IMR-90 (cell line): Measurements from ENCODE around the gene LHFPL3. TPM values are rescaled to one million over a fixed set of nuclear protein-coding genes. Genes with fewer than 3 reads are reported as not detected.

Experiments
- ATAC-seq: fragments of 200-7000 bp; cut with Tn5 transposase; 2 replicates; pipeline ENCODE4 v1.9.1; 2020; ENCODE audit warnings: low read depth, mild to moderate bottlenecking, moderate library complexity
- BruUV-seq: library from RNA; stranded (reverse); fragments of 400-500 nt; replicated peaks from 2 replicates; lab custom pipeline; 2021; lab: Mats Ljungman, UMichigan
- CTCF ChIA-PET: fragments of 300-600 bp; formaldehyde crosslinking; extraction: SDS; loops from one replicate; lab custom pipeline; 2021; ENCODE audit warnings: antibody characterized with exemption; lab: Yijun Ruan, JAX
- POLR2A ChIA-PET: fragments of 300-600 bp; sonication (Branson Sonifier 250); formaldehyde crosslinking; loops from one replicate; lab custom pipeline; 2022; ENCODE audit warnings: antibody characterized with exemption; ENCODE audit not compliant: unreplicated experiment; lab: Charles Lee
- DNase-seq: peaks from one replicate; pipeline ENCODE4 v3.0.0; 2013
- H2AFZ ChIP-seq: replicated peaks from 2 replicates; pipeline ENCODE3; 2013; ENCODE audit warnings: low read length, mild to moderate bottlenecking; ENCODE audit not compliant: poor library complexity
- H2AK5ac ChIP-seq: 2 replicates; pipeline ENCODE4 v1.6.1; 2013; ENCODE audit warnings: low read depth, low read length, inconsistent platforms
- H2AK9ac ChIP-seq: replicated peaks from 2 replicates; pipeline ENCODE3; 2013; ENCODE audit warnings: mild to moderate bottlenecking, low read depth, low read length, moderate library complexity; ENCODE audit not compliant: poor library complexity
- H2BK120ac ChIP-seq: 2 replicates; pipeline ENCODE4 v1.6.1; 2013; ENCODE audit warnings: low read depth, low read length, inconsistent platforms
- H2BK15ac ChIP-seq: 3 replicates; pipeline ENCODE4 v1.6.1; 2013; ENCODE audit warnings: low read depth, low read length, inconsistent platforms
- H2BK20ac ChIP-seq: 2 replicates; pipeline ENCODE4 v1.6.1; 2013; ENCODE audit warnings: low read depth, mild to moderate bottlenecking, inconsistent platforms, low read length, moderate library complexity
- H2BK5ac ChIP-seq: 2 replicates; pipeline ENCODE4 v1.6.1; 2013; ENCODE audit warnings: mild to moderate bottlenecking, low read depth, low read length, inconsistent platforms; ENCODE audit not compliant: poor library complexity, severe bottlenecking
- H3K14ac ChIP-seq: replicated peaks from 2 replicates; pipeline ENCODE4 v1.6.1; 2013; ENCODE audit warnings: low read depth, low read length, inconsistent platforms
- H3K18ac ChIP-seq: 2 replicates; pipeline ENCODE4 v1.6.1; 2013; ENCODE audit warnings: low read depth, low read length, control low read depth
- H3K23ac ChIP-seq: 2 replicates; pipeline ENCODE4 v1.6.1; 2013; ENCODE audit warnings: low read depth, low read length, inconsistent platforms
- H3K27ac ChIP-seq: 2 replicates; pipeline ENCODE4 v1.5.1; 2013; ENCODE audit warnings: mild to moderate bottlenecking, control low read depth, low read length; ENCODE audit not compliant: insufficient read depth
- H3K27me3 ChIP-seq: 2 replicates; pipeline ENCODE4 v1.6.1; 2013; ENCODE audit warnings: low read length; ENCODE audit not compliant: control insufficient read depth, insufficient read depth
- H3K36me3 ChIP-seq: 2 replicates; pipeline ENCODE4 v1.6.1; 2013; ENCODE audit warnings: low read length, mixed read lengths; ENCODE audit not compliant: control insufficient read depth, insufficient read depth
- H3K4ac ChIP-seq: 2 replicates; pipeline ENCODE4 v1.6.1; 2013; ENCODE audit warnings: low read depth, low read length, inconsistent platforms
- H3K4me1 ChIP-seq: 2 replicates; pipeline ENCODE4 v1.6.1; 2013; ENCODE audit warnings: low read length, mixed read lengths; ENCODE audit not compliant: control insufficient read depth, insufficient read depth
- H3K4me2 ChIP-seq: 2 replicates; pipeline ENCODE4 v1.6.1; 2013; ENCODE audit warnings: low read depth, mild to moderate bottlenecking, control low read depth, low read length, moderate library complexity
- H3K4me3 ChIP-seq: 2 replicates; pipeline ENCODE4 v1.5.1; 2013; ENCODE audit warnings: low read depth, mild to moderate bottlenecking, control low read depth, low read length, moderate library complexity; ENCODE audit not compliant: insufficient read depth
- H3K56ac ChIP-seq: 2 replicates; pipeline ENCODE4 v1.6.1; 2013; ENCODE audit warnings: low read length, inconsistent platforms; ENCODE audit not compliant: insufficient read depth; ENCODE audit errors: extremely low read depth
- H3K79me1 ChIP-seq, 2 experiments: 2 replicates each; pipeline ENCODE4 v1.6.1; 2013; ENCODE audit warnings: low read length in 2 of 2, inconsistent platforms in 1 of 2, low read depth in 1 of 2
- H3K9ac ChIP-seq: 2 replicates; pipeline ENCODE4 v1.6.1; 2013; ENCODE audit warnings: low read depth, low read length, control low read depth
- H3K9me1 ChIP-seq: 2 replicates; pipeline ENCODE4 v1.6.1; 2013; ENCODE audit warnings: low read length, inconsistent platforms; ENCODE audit not compliant: insufficient read depth
- H3K9me3 ChIP-seq: 2 replicates; pipeline ENCODE4 v1.6.1; 2013; ENCODE audit warnings: low read length; ENCODE audit not compliant: control insufficient read depth, insufficient read depth
- H4K20me1 ChIP-seq: 2 replicates; pipeline ENCODE4 v1.6.1; 2013; ENCODE audit warnings: low read length, inconsistent platforms; ENCODE audit not compliant: insufficient read depth
- H4K5ac ChIP-seq: 2 replicates; pipeline ENCODE4 v1.6.1; 2013; ENCODE audit warnings: mild to moderate bottlenecking, low read depth, low read length, control low read depth
- H4K8ac ChIP-seq, 2 experiments: 2 replicates each; pipeline ENCODE4 v1.6.1; 2013; ENCODE audit warnings: low read depth in 2 of 2, low read length in 2 of 2, control low read depth in 1 of 2, inconsistent platforms in 1 of 2
- H4K91ac ChIP-seq: 2 replicates; pipeline ENCODE4 v1.6.1; 2013; ENCODE audit warnings: low read depth, low read length, inconsistent platforms; ENCODE audit not compliant: insufficient read depth
- POLR2A ChIP-seq: IDR thresholded peaks from 2 replicates; pipeline ENCODE4 v1.6.1; 2012; ENCODE audit warnings: mild to moderate bottlenecking, low read depth, low read length
- RCOR1 ChIP-seq: IDR thresholded peaks from 2 replicates; pipeline ENCODE4 v1.6.1; 2012; ENCODE audit warnings: mild to moderate bottlenecking, low read length, improper control_type of control experiment; ENCODE audit not compliant: insufficient replicate concordance
- WGBS, 2 experiments: methylation state at CpG; one replicate each; pipeline versions ENCODE4 v1.1.5 to v1.1.7; 2013; ENCODE audit warnings: missing lambda C conversion rate in 2 of 2; ENCODE audit not compliant: insufficient read length in 1 of 2; ENCODE audit errors: extremely low coverage in 2 of 2; 5-methylcytosine and 5-hydroxymethylcytosine counted together
- dilution Hi-C: fragments of 300-500 bp; cut with HindIII; formaldehyde crosslinking; loops from one replicate; pipeline ENCODE4 v1.14.3; 2018; ENCODE audit warnings: low sequenced_read_pairs; ENCODE audit not compliant: unreplicated experiment
- in situ Hi-C: fragments of 300-500 bp; cut with MboI; formaldehyde crosslinking; loops from 3 replicates; pipeline ENCODE4 v1.14.3; 2019; ENCODE audit warnings: low sequenced_read_pairs, inconsistent platforms, mixed read lengths
- intact Hi-C: fragments of 100-400 bp; cut with micrococcal nuclease; formaldehyde crosslinking; loops from 2 replicates; pipeline ENCODE4 v1.10.0; 2022
- polyA plus RNA-seq, 3 experiments: library from polyadenylated mRNA; depleted of rRNA; stranded (reverse); fragments of >200 nt; gene quantifications; 2 replicates each; pipeline ENCODE4 v1.2.3, GENCODE V29; 2012; ENCODE audit warnings: low replicate concordance in 1 of 3
- total RNA-seq: library from RNA; depleted of rRNA; stranded (reverse); fragments of >200 nt; gene quantifications from 2 replicates; pipeline ENCODE4 v1.2.3, GENCODE V29; 2012

LHFPL3 gene
- total and polyA plus RNA-seq, 2 of the 4 experiments (the other 2 are of a cell fraction) = not detected

GRCh38 chr7:104843198-104843597, 514.8 kb downstream of the LHFPL3 start:
- Histone ChIP-seq H3K27me3 (peaks cover 18% of the 10 kb centered on the region), H2BK15ac (no peak overlapping the region), H2BK120ac (no peak overlapping the region), H3K4me3 (no peak overlapping the region), H2BK20ac (no peak overlapping the region), H4K20me1 (no peaks in the 10 kb centered on the region), H4K5ac (no peak overlapping the region), H3K14ac (no peak overlapping the region), H3K23ac (no peak overlapping the region), H2BK5ac (no peak overlapping the region), H3K79me1 (no peaks in the 10 kb centered on the region), H3K36me3 (no peaks in the 10 kb centered on the region), H3K4me2 (no peak overlapping the region), H3K9me1 (no peaks in the 10 kb centered on the region; the same call in 1 of the 2 replicates), H3K4ac (no peak overlapping the region), H3K4me1 (no peaks in the 10 kb centered on the region), H3K9ac (no peak overlapping the region), H2AFZ (no peak overlapping the region), H4K8ac (no peak overlapping the region), H3K27ac (no peak overlapping the region), H2AK5ac (no peak overlapping the region), H3K56ac (no peak overlapping the region), H4K91ac (no peak overlapping the region), H2AK9ac (no peak overlapping the region), H3K9me3 (no peaks in the 10 kb centered on the region), H3K18ac (no peak overlapping the region)
- dilution Hi-C loops = no loop called here
- BruUV-seq = no TSS peak
- ChIA-PET CTCF (interaction anchor here (1.4 kb wide), 1 partner anchor 12 kb away, joined by 3 read pairs; no protein-coding TSS in a partner anchor), POLR2A (no interaction called here)
- intact Hi-C loops = loop anchor here (10.0 kb wide), 2 partner anchors 1268 to 1318 kb away; no protein-coding TSS in a partner anchor
- ATAC-seq = no peak
- no peak for TF ChIP-seq RCOR1
- TF ChIP-seq POLR2A = no peak
- in situ Hi-C loops = loop anchor here (10.0 kb wide), 1 partner anchor 608 kb away; no protein-coding TSS in a partner anchor
- no peak for DNase-seq
- no CpG with 5 or more reads among the region's 5 CpGs for WGBS, 2 experiments
